Left renal cortex interstitium (tissue), 4 donors: ENCODE measurements around the gene PIP5K1A. TPM values are rescaled to one million over a fixed set of nuclear protein-coding genes. Genes with fewer than 3 reads are reported as not detected.
"Not testable (repeated sequence)": the region's sequence is repeated elsewhere in the genome, so short reads cannot be mapped to it uniquely, and the experiment has no call there.

ENCODE experiments used
- DNase-seq, 4 donors: peaks; one replicate each; pipeline ENCODE4 v3.0.0-alpha.2; 2013; ENCODE audit warnings: low read depth in 4 of 4, low spot score in 2 of 4, missing footprints in 1 of 4
- polyA plus RNA-seq, 4 donors: library from polyadenylated mRNA; unstranded; fragments of 120-200 nt; gene quantifications; one replicate each; pipeline ENCODE4 v1.2.1, GENCODE V29; 2013; ENCODE audit not compliant: insufficient read length in 4 of 4

PIP5K1A gene, protein sequence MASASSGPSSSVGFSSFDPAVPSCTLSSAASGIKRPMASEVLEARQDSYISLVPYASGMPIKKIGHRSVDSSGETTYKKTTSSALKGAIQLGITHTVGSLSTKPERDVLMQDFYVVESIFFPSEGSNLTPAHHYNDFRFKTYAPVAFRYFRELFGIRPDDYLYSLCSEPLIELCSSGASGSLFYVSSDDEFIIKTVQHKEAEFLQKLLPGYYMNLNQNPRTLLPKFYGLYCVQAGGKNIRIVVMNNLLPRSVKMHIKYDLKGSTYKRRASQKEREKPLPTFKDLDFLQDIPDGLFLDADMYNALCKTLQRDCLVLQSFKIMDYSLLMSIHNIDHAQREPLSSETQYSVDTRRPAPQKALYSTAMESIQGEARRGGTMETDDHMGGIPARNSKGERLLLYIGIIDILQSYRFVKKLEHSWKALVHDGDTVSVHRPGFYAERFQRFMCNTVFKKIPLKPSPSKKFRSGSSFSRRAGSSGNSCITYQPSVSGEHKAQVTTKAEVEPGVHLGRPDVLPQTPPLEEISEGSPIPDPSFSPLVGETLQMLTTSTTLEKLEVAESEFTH
- polyA plus RNA-seq: 10 to 100 TPM; 51.5 to 76.7 (median 70.4) TPM

DNA sequence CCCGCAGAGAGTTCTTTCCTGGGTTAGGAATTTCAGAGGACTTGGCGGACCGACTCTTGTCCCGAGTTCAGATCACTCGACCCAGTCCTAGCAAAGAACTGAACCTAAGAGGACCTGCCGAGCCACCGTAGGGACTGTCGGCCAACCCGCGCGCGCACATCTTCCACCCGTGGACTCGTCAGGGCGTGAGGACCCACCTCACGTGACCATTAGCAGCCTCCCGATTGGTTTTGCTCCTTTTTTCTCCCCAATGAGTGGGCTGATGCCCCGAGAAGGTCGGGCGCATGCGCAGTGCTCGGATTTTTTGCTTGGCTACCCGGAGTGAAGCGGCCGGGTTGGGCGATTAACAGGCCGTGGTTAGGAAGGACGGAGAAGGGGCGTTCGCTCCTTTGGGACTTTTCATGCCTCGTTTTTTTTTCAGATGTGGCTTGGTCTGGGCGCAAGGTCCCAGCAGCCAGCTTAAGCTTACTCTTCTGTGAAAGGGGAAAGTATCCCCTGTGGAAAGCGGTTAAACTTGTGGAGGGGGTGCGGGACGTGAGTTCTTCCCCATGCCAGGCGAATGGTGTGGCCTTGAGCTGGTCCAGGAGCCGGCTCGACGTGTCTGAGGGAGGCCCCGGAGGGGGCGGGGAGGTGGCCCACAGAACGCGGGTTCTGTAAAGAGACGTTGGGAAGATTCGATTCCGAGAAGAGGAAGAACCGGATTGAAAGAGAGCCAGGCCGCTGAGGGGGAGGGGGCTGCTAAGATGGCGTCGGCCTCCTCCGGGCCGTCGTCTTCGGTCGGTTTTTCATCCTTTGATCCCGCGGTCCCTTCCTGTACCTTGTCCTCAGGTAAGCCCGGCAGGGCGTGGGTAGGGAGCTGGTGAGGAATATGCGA lies at the start of gene PIP5K1A:
PIP5K1A (plus strand) TSS at position 299 of the 874 bp plus-strand sequence; CDS start at position 744, 445 bp downstream.
- DNase-seq: peak; percentile 97 to 99 (median 98)

DNA sequence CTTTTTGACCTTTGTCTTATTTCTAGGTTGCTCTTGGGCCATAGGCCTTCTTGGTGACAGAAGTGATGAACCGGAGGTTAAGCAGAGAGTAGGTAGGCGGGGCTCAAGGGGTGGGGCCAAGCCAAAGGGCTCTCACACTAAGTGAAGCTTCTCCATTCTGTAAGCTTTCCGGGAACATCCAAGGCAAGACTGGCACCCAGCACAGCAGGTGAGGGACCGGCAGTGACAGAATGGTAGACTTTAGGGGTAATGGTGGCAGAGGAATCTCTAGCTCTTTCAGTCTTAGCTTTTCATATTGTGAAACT lies 41.9 kb upstream of the PIP5K1A start, which contains the start of gene TNFAIP8L2:
TNFAIP8L2 (plus strand) TSS at position 135 of the 305 bp plus-strand sequence. CDS start 2,049 bp downstream, outside the sequence.
- no peak for DNase-seq

DNA sequence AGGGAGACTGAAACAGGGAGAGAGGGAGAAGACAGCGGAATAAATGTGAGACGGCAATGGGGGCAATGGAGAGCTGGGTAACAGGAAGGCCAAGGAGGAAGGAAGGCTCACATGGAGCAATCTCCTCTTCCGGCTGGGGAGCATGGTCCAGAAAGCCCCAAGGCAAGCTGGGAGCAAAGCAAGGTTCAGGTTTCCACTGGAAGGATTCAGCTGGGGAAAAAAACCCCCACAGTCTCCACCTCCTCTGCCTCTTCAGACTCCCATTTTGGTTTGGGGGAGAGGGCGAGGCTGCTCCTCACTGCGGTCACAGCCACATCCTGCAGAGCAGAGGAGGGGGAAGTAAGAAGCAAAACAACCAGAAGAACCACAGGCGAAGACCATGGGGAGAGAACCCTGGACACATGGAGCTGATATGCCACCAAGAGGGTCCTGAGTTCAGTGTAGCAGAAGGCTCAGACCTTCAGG lies 41.3 kb upstream of the PIP5K1A start:
- no peak for DNase-seq

DNA sequence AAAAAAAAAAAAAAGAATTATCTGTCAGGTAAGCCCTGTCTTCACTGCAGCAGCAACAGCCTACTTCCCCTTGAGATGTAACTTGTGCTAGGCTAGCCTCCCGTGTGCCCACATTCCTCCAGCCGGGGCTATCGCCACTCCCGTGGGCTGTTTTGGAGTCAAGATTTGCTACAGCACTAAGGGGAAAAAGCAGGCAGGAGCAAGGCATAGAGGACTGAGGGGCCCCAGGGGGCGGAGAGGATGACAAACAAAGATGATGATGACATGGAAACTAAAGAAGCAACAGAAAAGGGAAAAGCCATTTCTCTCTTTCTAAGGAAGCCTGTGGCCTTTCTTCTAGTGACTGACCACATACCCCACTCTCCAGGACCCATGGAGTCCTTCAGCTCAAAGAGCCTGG lies 40.0 kb upstream of the PIP5K1A start:
- DNase-seq: no peak

DNA sequence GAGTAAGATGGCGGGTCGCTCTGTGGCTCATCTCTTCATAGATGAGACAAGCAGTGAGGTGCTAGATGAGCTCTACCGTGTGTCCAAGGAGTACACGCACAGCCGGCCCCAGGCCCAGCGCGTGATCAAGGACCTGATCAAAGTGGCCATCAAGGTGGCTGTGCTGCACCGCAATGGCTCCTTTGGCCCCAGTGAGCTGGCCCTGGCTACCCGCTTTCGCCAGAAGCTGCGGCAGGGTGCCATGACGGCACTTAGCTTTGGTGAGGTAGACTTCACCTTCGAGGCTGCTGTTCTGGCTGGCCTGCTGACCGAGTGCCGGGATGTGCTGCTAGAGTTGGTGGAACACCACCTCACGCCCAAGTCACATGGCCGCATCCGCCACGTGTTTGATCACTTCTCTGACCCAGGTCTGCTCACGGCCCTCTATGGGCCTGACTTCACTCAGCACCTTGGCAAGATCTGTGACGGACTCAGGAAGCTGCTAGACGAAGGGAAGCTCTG lies 39.6 kb upstream of the PIP5K1A start:
- no peak for DNase-seq

DNA sequence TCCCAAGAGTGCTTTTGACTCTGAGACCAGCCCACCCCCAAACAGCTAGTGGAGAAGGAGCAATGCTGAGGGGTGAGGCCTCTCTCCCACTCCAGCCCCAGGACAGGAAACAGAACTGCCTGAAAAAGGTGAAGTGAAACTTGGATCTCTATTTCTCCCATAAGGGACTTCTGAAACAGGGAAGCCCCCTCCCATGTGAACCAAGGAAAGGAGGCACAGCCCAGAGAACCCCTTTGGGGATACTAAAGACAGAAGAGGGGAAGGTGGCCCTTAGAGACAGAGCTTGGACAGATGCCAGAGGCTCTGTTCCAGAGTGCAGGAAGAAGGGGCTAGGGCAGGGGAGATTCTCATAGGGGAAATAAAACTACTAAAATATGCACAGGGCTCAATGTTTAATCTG lies 39.0 kb upstream of the PIP5K1A start:
- DNase-seq: no peak

DNA sequence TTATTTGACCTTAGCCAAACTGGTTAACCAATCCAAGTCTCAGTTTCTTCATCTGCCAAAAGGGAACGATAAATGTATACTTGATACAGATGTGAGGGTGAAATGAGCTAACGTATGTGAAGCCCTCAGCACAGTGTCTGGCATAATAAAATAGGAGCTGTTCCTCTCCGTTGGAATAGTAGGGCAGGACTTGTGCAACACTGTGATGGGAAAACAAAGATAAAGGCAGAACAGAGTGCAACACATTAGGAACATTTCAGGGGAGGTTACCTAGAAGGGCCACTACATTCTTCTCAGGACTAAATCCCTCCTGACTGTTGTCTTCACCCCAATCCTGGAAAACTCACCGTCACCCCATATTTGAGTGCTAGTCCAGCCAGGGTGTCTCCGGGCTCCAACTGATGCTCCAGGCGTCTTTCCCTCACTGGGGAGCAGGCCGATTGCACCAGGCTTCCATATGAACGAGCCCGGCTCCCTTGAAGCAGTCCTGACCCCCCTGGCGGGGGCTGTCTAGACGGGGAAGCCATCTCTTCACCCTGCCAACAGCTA lies 33.5 kb upstream of the PIP5K1A start:
- no peak for DNase-seq

DNA sequence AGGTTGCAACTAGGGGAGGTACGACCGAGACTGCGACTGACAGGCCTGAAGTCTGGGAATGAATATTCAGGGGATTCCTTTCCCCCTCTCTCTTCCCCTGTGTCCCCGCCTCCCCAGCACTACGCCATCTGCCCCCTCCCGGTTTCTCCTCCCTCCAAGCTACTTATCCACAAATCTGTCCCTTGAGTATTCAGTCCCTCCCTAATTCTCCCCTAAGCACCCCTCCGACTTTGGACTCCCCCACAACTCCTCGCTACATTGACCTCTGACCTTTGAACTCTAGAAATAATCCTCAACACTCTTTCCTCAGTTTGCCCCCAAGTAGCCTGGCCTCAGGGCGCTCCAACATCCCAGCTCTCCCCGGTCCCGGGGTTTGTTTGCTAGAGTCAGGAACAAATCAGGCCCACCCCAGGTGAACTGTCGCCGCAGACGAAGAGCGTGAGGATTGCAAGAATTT lies 33.0 kb upstream of the PIP5K1A start:
- DNase-seq: peak in 1 of 4 donors; percentile 89

DNA sequence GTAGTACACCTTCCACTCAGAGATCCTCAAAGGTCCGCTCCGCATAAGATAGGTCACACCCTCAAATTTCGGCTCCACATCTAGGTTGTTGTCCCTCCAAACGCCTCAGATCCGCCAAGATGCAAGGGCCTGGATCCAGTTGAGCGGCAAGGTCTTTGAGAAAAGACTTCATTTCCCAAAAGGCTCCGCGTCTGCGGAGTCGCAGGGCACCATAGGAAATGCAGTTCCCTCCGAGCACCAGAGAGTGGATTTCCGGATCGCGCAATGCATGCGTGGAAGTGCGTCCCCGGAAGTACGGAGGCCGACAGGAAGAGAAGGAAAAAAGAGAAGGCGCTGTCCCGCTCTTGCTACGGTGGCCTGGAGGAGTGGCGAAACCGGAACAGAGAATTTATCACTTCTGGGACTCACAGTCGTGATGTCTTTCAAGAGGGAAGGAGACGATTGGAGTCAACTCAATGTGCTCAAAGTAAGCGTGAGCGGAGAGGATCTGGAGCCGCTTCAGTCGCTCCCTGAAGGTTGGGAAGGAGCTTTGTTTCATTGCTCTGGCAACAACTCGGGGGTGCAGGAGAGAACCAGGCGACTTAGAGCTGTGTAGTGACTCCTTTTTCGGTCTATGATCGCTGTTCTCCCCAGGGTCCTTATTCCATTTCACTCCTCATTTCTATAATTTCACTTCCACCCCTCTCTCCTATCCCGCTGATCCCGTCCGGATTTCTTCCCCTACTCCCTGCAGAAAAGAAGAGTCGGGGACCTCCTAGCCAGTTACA lies 32.4 kb upstream of the PIP5K1A start, which contains the start of the genes LYSMD1 and SCNM1:
LYSMD1 (minus strand) TSS at position 165 of the 767 bp plus-strand sequence. CDS start 644 bp downstream, outside the sequence.
SCNM1 (plus strand) TSS at position 407 of the 767 bp plus-strand sequence; CDS start at position 416, 9 bp downstream.
- DNase-seq: peak; percentile 94 to 99 (median 97)

DNA sequence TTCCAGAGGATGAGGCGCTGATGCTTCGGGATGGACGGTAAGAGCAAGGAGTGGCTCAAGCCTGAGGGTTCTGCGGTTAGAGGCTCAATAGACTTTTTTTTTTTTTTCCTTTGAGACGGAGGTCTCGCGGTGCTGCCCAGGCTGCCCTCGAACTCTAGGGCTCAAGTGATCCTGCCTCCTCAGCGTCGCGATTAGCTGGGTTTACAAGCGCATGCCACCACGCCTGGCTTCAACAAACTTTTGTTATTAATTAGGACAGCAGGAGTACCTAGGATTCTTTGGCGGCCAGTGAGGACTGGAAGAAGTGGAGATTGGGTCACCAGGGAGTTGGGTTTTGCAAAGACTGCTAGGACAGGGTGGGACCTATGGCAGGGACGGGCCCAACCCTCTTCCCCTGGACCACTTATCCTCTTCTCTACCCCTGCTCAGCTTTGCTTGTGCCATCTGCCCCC lies 31.8 kb upstream of the PIP5K1A start:
- DNase-seq: no peak

DNA sequence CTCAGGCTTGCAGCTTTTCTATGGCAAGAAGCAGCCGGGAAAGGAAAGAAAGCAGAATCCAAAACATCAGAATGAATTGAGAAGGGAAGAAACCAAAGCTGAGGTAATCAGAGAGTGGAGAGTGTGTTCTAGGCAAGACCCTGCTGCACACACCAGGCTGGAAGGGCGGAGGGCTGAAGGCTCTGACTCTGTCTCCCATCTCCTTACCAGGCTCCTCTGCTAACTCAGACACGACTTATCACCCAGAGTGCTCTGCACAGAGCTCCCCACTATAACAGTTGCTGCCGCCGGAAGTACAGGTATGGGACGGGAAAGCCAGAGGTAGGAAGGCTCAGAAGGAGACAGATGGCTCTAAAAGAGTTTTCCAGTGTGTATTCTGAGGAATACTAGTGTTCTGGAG lies 31.2 kb upstream of the PIP5K1A start:
- DNase-seq: no peak

DNA sequence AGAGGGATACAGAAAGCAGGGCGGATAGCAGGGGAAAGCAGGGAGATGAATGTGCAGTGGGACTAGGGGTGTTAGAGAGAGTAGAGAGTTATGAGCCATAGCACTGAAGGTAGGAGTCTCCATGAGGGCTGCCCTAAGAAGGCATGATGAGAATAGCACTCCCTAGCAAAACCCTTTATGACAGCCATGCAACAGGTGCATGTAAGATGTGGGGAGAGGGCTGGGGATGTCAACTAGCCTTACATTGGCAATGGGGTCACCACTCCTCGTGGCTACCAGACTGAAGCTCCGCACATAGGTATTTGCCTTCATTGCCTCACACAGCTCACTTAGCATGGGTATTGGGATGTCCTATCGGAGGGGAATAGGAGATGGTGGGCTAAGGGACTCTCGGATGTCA lies 27.2 kb upstream of the PIP5K1A start:
- no peak for DNase-seq

DNA sequence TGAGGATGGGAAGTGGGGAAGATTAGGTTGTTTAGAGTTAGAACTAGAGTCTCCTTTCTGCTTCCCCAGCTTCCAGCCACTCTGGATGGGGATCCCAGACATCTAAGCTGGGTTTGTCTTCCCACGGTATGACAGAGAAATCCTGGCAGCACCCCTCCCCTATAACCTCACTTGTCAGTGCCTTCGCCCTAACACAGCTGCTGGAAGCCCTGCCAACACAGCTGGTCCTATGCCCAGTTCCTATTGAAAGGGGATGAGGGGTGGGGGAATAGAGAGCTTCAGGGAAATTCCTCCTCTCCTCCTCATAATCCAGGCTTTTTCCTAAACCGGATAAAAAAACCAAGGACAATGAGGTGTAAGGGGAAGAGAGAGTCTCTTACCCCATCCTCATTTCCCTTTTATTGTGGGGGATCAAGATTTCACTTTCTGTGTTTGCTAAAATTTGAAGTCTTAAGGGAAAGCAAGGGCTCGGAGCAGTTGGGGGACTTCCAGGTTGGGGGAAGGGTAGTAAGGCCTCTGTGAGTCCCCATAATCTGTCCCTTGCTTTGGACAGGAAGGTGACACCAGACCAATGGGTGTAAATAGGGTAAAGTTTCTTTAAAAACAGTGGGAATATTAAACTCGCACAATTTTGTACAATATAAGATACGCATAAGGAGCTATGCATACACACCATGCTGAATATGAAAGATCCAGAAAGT lies 23.2 kb upstream of the PIP5K1A start:
- DNase-seq: no peak

DNA sequence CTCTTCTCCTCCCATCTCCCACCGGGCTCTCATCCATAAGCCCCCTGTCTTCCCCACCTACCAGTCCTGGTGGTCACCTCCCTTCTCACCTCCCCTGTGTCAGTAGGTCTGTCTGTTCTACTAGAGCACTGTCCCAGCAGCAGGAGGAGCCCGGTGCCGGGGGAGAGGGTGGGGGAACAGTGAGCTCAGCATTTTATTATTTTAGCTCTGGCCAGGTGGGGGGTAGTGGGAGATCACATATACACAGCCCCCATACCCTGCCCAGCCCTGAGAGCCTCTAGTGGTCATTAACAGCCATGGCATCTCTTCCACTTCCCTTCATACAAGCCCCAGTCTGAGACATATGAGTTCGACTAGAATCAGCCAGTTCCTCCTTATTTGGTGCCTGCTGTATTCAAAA lies 22.5 kb upstream of the PIP5K1A start, which contains the start of gene TMOD4:
TMOD4 (minus strand) TSS at position 119 of the 400 bp plus-strand sequence. CDS start 1,106 bp downstream, outside the sequence.
- DNase-seq: no peak

DNA sequence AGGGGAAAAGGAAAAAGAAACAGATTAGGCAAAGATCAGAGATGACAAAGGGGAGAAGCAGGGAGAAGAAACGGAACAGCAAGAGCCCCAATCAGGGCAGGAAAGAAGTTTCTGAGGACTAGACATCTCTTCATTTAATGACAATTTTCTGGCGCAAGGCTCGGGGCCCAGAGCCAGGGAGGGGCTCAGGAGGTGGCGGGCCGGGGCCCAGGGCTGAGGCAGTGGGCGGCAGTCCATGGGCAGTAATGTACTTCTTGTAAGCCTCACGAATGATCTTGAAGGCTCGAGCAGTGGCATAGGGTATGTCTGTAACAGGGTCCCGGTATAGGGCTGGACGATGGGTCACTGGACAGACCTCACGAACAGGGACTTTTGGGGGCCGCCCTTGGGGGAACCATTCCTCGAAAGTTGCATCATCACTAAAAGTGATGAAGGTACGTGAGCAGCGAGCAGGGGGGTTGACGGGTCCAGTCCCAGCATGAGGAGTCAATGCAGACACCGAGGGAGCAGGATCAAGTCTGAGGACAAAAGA lies 21.8 kb upstream of the PIP5K1A start:
- no peak for DNase-seq

DNA sequence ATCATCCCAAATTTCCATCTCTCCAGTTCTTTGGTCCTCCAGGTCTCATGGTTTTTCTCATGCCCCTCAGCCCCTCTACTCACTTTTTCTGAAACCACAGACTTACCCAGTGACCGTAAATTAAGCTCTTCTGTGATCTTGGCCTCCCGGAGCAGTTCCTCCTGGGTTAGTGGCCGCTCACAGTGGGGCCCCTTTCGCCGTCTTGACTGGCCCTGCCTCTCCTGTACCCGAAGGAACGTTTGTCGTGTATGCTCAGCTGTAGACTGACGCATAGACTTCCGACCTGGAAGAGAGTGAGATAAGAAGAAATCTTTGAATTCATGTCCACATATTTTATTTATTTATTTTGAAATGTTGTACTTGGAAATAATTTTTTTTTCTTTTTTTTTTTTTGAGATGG lies 14.1 kb upstream of the PIP5K1A start:
- no peak for DNase-seq

DNA sequence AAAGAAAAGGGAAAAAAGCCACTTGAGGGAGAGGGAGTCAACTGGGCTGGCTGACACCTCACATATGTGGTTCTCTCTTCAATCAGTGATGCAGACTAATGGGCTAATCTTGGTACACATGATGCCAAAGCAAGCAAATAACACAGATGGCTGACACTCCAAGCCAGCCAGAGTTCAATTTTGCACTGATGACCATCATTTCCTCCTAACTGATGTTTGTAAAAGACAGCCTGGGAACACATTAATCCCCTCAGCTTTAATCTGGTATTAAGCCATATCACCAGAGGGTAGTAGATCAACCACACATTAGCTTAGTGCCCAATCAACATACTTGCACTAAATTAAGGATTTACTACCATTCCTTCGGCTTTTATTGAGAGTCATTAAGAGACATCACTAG lies 11.1 kb upstream of the PIP5K1A start:
- no peak for DNase-seq

DNA sequence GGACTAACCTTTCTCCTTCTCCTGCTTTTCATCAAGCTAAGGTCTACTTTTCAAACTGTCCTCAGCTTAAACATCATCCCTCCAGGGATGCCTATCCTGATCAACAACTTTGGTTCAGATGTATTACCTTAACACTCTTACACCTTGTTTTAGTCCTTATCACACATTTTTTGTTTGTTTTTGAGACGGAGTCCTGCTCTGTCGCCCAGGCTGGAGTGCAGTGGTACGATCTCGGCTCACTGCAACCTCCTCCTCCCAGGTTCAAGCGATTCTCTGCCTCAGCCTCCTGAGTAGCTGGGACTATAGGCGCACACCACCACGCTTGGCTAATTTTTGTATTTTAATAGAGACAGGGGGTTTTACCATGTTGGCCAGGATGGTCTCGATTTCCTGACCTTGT lies 9.7 kb upstream of the PIP5K1A start:
- not testable (repeated sequence) for DNase-seq
